GM19238 (cell line): ENCODE results near the gene PARVB.

Source experiments
- DNase-seq: peaks from one replicate; pipeline ENCODE4 v3.0.0; 2011; ENCODE audit warnings: low spot score; ENCODE audit not compliant: insufficient read length

Gene PARVB

GRCh38 chr22:44196241-44196640 lies 172.1 kb downstream of the PARVB start:
- DNase-seq, result no peak

- no peak for DNase-seq
Observed at GRCh38 chr22:44196731-44197131, 172.6 kb downstream of the PARVB start.

GRCh38 chr22:44197271-44197670 lies 173.2 kb downstream of the PARVB start:
- no peak for DNase-seq

- no peak for DNase-seq
Observed at GRCh38 chr22:44199164-44199563, 175.1 kb downstream of the PARVB start.

GRCh38 chr22:44199866-44200265 lies 175.8 kb downstream of the PARVB start:
- DNase-seq, result no peak

GRCh38 chr22:44200451-44200850 lies 176.3 kb downstream of the PARVB start:
- DNase-seq, result no peak

GRCh38 chr22:44200855-44201550 lies 176.9 kb downstream of the PARVB start:
- no peak for DNase-seq

- DNase-seq, result no peak
Observed at GRCh38 chr22:44201665-44202064, 177.6 kb downstream of the PARVB start.

GRCh38 chr22:44202261-44202789 lies 178.2 kb downstream of the PARVB start:
- no peak for DNase-seq

- DNase-seq, result no peak
Observed at GRCh38 chr22:44203203-44203602, 179.1 kb downstream of the PARVB start.

GRCh38 chr22:44204739-44205515 lies 180.8 kb downstream of the PARVB start:
- DNase-seq, result peak; percentile 54

GRCh38 chr22:44205516-44206329 lies 181.6 kb downstream of the PARVB start:
- no peak for DNase-seq

GRCh38 chr22:44206330-44206645 lies 182.2 kb downstream of the PARVB start:
- no peak for DNase-seq

GRCh38 chr22:44206696-44207095 lies 182.6 kb downstream of the PARVB start:
- DNase-seq, result no peak

- no peak for DNase-seq
Observed at GRCh38 chr22:44207173-44207980, 183.3 kb downstream of the PARVB start.

GRCh38 chr22:44207981-44208317 lies 183.8 kb downstream of the PARVB start:
- no peak for DNase-seq

- DNase-seq, result no peak
Observed at GRCh38 chr22:44209343-44209742, 185.2 kb downstream of the PARVB start.

- no peak for DNase-seq
Observed at GRCh38 chr22:44210722-44211121, 186.6 kb downstream of the PARVB start.

GRCh38 chr22:44211256-44211945 lies 187.3 kb downstream of the PARVB start:
- no peak for DNase-seq
